ENCODE data around the gene STC2. TPM values are rescaled to one million over a fixed set of nuclear protein-coding genes. Genes with fewer than 3 reads are reported as not detected.
"Not testable (repeated sequence)": the region's sequence is repeated elsewhere in the genome, so short reads cannot be mapped to it uniquely, and the experiment has no call there.

STC2 gene, protein sequence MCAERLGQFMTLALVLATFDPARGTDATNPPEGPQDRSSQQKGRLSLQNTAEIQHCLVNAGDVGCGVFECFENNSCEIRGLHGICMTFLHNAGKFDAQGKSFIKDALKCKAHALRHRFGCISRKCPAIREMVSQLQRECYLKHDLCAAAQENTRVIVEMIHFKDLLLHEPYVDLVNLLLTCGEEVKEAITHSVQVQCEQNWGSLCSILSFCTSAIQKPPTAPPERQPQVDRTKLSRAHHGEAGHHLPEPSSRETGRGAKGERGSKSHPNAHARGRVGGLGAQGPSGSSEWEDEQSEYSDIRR
- total RNA-seq (1 to 10 TPM; 2.1 to 9.4 (median 6.3) TPM), polyA plus RNA-seq (10 to 100 TPM in 2 of 3 donors, 1 to 10 TPM in 1; 6.2 to 25.7 (median 19.8) TPM)
- long read RNA-seq, donor 1, full-length matches to known transcripts = 2 of 2 reads
- long read RNA-seq, donor 1, partial matches to known transcripts = 0 of 2 reads
- long read RNA-seq, donor 1, other reads (novel, unspliced or antisense) = 0 of 2 reads
- long read RNA-seq, donor 2, full-length matches to known transcripts = 19 of 22 reads
- long read RNA-seq, donor 2, partial matches to known transcripts = 0 of 22 reads
- long read RNA-seq, donor 2, other reads (novel, unspliced or antisense) = 3 of 22 reads

DNA sequence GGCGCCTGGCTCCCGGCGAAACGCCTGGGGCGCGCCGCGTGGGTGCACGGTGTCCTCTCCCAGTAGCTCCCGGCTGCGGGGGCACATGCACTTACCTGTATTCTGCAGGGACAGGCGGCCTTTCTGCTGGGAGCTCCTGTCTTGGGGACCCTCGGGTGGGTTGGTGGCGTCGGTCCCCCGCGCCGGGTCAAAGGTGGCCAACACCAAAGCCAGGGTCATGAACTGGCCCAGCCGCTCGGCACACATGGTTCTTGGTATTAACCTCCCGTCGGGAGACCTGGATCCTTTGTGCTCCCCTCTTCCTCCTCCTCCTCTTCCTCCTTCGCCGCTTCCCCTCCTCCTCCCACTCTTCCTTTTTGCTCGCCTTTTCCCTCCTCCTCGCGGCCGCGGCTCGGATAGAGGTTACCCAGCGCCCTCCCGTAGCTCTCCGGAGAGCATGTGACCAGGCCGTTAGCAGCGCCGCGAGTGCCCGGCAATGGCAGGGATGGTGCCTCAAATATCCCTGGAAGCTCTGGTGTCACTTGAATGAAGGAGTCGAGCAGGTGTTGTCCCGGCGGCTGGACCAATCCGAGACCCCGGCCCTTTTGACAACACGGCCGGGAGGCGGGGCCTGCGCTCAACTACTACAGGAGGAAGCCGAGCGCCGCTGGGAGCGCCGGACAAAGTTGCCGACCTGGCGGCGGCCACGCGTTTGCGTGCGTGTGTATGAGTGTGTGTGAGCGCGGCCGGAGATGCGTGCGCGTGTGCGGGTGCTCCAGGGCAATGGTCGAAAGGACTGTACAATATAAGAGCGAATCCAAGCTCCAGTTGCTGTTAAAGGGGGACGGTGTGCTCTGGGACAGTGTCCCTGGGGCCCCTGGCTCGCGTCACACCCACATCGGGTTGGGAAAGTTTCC lies at the start of gene STC2:
TSS of gene STC2 (minus strand) at position 467 of the 896 bp plus-strand sequence. CDS start at position 246, 221 bp downstream.
- peak; percentile 92 to 93 (median 92) for ATAC-seq
- Histone ChIP-seq H3K4me1 (peaks cover 30% of the 10 kb centered on the region), H3K9me3 (no peaks in the 10 kb centered on the region), H3K27me3 (ENCODE audit: insufficient read depth in 3 of 3, low read length in 2 of 3) (peaks cover 0 to 18% (median 0%) of the 10 kb centered on the region in 3 donors), H3K27ac (peak within 1 kb of the TSS; percentile 86), H3K4me3 (peak within 1 kb of the TSS; percentile 72), H3K36me3 (ENCODE audit: insufficient read depth in 1 of 2, low read depth in 1 of 2) (peaks cover 0 to 12% of the 10 kb centered on the region in 2 donors)
- TF ChIP-seq, protein P1, sequence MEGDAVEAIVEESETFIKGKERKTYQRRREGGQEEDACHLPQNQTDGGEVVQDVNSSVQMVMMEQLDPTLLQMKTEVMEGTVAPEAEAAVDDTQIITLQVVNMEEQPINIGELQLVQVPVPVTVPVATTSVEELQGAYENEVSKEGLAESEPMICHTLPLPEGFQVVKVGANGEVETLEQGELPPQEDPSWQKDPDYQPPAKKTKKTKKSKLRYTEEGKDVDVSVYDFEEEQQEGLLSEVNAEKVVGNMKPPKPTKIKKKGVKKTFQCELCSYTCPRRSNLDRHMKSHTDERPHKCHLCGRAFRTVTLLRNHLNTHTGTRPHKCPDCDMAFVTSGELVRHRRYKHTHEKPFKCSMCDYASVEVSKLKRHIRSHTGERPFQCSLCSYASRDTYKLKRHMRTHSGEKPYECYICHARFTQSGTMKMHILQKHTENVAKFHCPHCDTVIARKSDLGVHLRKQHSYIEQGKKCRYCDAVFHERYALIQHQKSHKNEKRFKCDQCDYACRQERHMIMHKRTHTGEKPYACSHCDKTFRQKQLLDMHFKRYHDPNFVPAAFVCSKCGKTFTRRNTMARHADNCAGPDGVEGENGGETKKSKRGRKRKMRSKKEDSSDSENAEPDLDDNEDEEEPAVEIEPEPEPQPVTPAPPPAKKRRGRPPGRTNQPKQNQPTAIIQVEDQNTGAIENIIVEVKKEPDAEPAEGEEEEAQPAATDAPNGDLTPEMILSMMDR (IDR thresholded peaks at IDR 0.05) = peak; percentile 11
- 1% methylated on average over 63 to 72 of the region's 72 CpGs for WGBS, 3 donors
- intact Hi-C loops (cut with DNase I) = loop anchor here in 1 of 2 donors (5.0 kb wide), 1 partner anchor 169 kb away; no protein-coding TSS in a partner anchor
- peak; percentile 85 to 93 for DNase-seq

DNA sequence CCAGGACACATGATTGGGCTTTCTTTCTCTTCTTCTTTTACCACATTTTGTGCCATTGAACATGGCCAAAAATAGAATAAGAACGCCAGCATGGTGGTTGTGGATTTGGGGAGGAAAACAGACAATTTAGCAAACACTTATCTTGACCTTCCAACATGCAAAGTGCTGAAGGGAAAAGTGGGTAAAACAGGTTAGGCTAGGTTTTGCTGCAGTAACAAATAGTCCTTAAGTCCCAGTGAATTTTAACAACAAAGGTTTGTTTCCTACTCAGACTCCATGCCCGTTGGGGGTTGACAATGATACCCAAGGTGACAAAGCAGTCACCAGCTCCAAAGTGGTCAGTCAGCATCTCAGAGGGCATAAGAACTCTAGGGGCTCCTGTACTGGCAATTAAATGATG lies 43.2 kb upstream of the STC2 start:
- peaks cover 0 to 2% (median 0%) of the 10 kb centered on the region in 3 donors for H3K27me3 ChIP-seq (ENCODE audit: insufficient read depth in 3 of 3, low read length in 2 of 3)
- TF ChIP-seq, protein P1 (IDR thresholded peaks at IDR 0.05) = no peak
- peaks cover 8% of the 10 kb centered on the region for H3K9me3 ChIP-seq
- H3K4me3 ChIP-seq = no peak overlapping the region
- H3K27ac ChIP-seq = no peak overlapping the region
- intact Hi-C loops (cut with DNase I) = no loop called here
- H3K4me1 ChIP-seq = no peaks in the 10 kb centered on the region
- WGBS, 3 donors = 50 to 86% (median 78%) methylated on average over 2 of the region's 2 CpGs
- DNase-seq = no peak
- ATAC-seq = no peak
- H3K36me3 ChIP-seq (ENCODE audit: insufficient read depth in 1 of 2, low read depth in 1 of 2) = no peaks in the 10 kb centered on the region

DNA sequence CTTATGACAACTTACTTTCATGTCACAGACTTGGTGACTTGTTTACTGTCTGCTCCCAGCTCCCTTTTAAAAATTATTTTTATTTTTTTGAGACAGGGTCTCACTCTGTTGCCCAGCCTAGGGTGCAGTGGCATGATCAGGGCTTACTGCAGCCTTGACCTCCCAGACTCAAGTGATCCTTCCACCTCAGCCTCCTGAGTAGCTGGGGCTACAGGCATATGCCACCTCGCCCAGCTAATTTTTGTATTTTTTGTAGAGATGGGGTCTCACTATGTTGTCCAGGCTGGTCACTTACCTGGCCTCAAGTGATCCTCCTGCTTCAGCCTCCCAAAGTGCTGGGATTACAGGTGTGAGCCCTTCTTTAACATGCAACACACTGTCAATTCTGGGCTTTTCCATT lies 35.2 kb upstream of the STC2 start:
- H3K4me1 ChIP-seq = not testable (repeated sequence)

DNA sequence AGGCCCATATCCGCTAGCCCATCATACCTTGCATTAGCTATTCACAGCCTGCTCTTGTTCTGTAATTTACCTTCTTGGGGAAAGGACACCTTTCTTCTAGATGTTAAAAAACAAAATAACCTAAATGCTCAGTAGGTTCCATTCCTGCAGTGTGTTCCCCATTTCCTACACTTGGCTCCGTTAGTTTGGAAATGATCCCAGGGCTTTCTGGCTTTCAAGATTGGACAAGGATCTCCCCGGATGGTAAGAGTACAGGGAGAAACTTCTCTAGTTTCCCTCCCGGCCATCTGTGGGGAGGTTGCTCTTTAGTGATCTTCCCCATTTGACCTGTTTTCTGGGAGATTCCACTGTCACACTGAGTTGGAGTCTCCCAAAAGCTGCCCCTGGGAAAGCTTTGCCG lies 27.3 kb upstream of the STC2 start:
- WGBS, 3 donors = 43 to 52% (median 48%) methylated on average over 5 of the region's 5 CpGs
- intact Hi-C loops (cut with DNase I) = no loop called here
- Histone ChIP-seq H3K4me1 (no peaks in the 10 kb centered on the region), H3K36me3 (ENCODE audit: insufficient read depth in 1 of 2, low read depth in 1 of 2) (no peaks in the 10 kb centered on the region), H3K9me3 (no peaks in the 10 kb centered on the region), H3K4me3 (no peak overlapping the region), H3K27ac (no peak overlapping the region), H3K27me3 (ENCODE audit: insufficient read depth in 3 of 3, low read length in 2 of 3) (peaks cover 0 to 10% (median 0%) of the 10 kb centered on the region in 3 donors)
- TF ChIP-seq, protein P1 (IDR thresholded peaks at IDR 0.05) = no peak
- ATAC-seq (no peak), DNase-seq (no peak)

More for the DNA sequence above, 35.2 kb upstream of the STC2 start:
- DNase-seq; ATAC-seq; H3K4me3 ChIP-seq; H3K27me3 ChIP-seq (ENCODE audit: insufficient read depth in 3 of 3, low read length in 2 of 3); H3K27ac ChIP-seq; intact Hi-C loops (cut with DNase I); H3K36me3 ChIP-seq (ENCODE audit: insufficient read depth in 1 of 2, low read depth in 1 of 2): not testable (repeated sequence)
- 91 to 94% (median 94%) methylated on average over 1 of the region's 1 CpG for WGBS, 3 donors
- H3K9me3 ChIP-seq = peaks cover 10% of the 10 kb centered on the region
